Measurements from ENCODE around the gene SPR. TPM values are rescaled to one million over a fixed set of nuclear protein-coding genes. Genes with fewer than 3 reads are reported as not detected.

SPR gene
- total and polyA plus RNA-seq, 11 donors = 24.3 to 64.7 (median 39.4) TPM

- WGBS, 4 donors = 8 to 28% (median 18%) methylated on average over 4 to 11 of the region's 11 CpGs
- Histone ChIP-seq H3K9me3 (no peaks in the 10 kb centered on the region), H3K27ac (no peak overlapping the region), H3K27me3 (peaks cover 0 to 17% (median 9%) of the 10 kb centered on the region in 9 donors), H3K36me3 (peaks cover 0 to 19% (median 9%) of the 10 kb centered on the region in 9 donors), H3K4me3 (no peak overlapping the region), H3K4me1 (peaks cover 3 to 37% (median 27%) of the 10 kb centered on the region in 12 donors)
- TF ChIP-seq POLR2A (IDR thresholded peaks at IDR 0.05) (no peak), CTCF (IDR thresholded peaks at IDR 0.05) (peak; percentile 56 to 82 (median 71))
- intact Hi-C loops (cut with DNase I) = loop anchor here (1.0 to 10.0 kb wide), 12 partner anchors 80 to 285 kb away; partner anchors contain the start of gene SFXN5 (in 3 of the 10)
- ATAC-seq (peak; percentile 59 to 85 (median 79)), DNase-seq (peak; percentile 48 to 81 (median 76))
Measured at GRCh38 chr2:72892506-72893173, 5.4 kb downstream of the SPR start.

GRCh38 chr2:72893594-72894319, 6.5 kb downstream of the SPR start:
- Histone ChIP-seq H3K27ac (no peak overlapping the region), H3K4me3 (no peak overlapping the region), H3K4me1 (peaks cover 0 to 28% (median 18%) of the 10 kb centered on the region in 12 donors), H3K9me3 (no peaks in the 10 kb centered on the region), H3K27me3 (peaks cover 0 to 21% (median 9%) of the 10 kb centered on the region in 9 donors), H3K36me3 (peaks cover 0 to 19% (median 9%) of the 10 kb centered on the region in 9 donors)
- WGBS, 4 donors = 42 to 56% (median 47%) methylated on average over 15 of the region's 15 CpGs
- DNase-seq (peak in 1 of 5 donors; percentile 54), ATAC-seq (peak; percentile 42 to 78 (median 68))
- peak; percentile 45 to 74 (median 58) for TF ChIP-seq CTCF (IDR thresholded peaks at IDR 0.05)
- TF ChIP-seq POLR2A (IDR thresholded peaks at IDR 0.05) = no peak
- intact Hi-C loops (cut with DNase I) = loop anchor here (1.0 to 10.0 kb wide), 13 partner anchors 79 to 284 kb away; partner anchors contain the start of gene SFXN5 (in 3 of the 10)

- ATAC-seq = no peak
- no peak for DNase-seq
- Histone ChIP-seq H3K27ac (no peak overlapping the region), H3K4me3 (no peak overlapping the region), H3K27me3 (peaks cover 0 to 29% (median 9%) of the 10 kb centered on the region in 9 donors), H3K9me3 (no peaks in the 10 kb centered on the region), H3K4me1 (peaks cover 0 to 22% (median 11%) of the 10 kb centered on the region in 12 donors), H3K36me3 (peaks cover 0 to 18% (median 9%) of the 10 kb centered on the region in 9 donors)
- intact Hi-C loops (cut with DNase I) = loop anchor here (2.0 to 10.0 kb wide), 8 partner anchors 78 to 283 kb away; partner anchors contain the start of gene SFXN5 (in 3 of the 10)
- TF ChIP-seq POLR2A (IDR thresholded peaks at IDR 0.05) (no peak), CTCF (IDR thresholded peaks at IDR 0.05) (no peak)
- WGBS, 4 donors = 90 to 93% (median 92%) methylated on average over 9 of the region's 9 CpGs
Measured at GRCh38 chr2:72894514-72894913, 7.3 kb downstream of the SPR start.

- DNase-seq (no peak), ATAC-seq (no peak)
- H3K4me3 ChIP-seq = no peak overlapping the region
- WGBS, 4 donors = 10 to 16% (median 14%) methylated on average over 4 of the region's 4 CpGs
- peaks cover 0 to 22% (median 11%) of the 10 kb centered on the region in 12 donors for H3K4me1 ChIP-seq
- intact Hi-C loops (cut with DNase I) = loop anchor here in 7 of 10 donors (2.0 to 10.0 kb wide), 5 partner anchors 77 to 266 kb away; no protein-coding TSS in a partner anchor
- TF ChIP-seq POLR2A (IDR thresholded peaks at IDR 0.05) (no peak), CTCF (IDR thresholded peaks at IDR 0.05) (no peak)
- peaks cover 0 to 35% (median 9%) of the 10 kb centered on the region in 9 donors for H3K27me3 ChIP-seq
- peaks cover 0 to 15% (median 9%) of the 10 kb centered on the region in 9 donors for H3K36me3 ChIP-seq
- no peak overlapping the region for H3K27ac ChIP-seq
- no peaks in the 10 kb centered on the region for H3K9me3 ChIP-seq
Measured at GRCh38 chr2:72895154-72895553, 7.9 kb downstream of the SPR start.

Measured in heart left ventricle (tissue), 16 donors.